HG02763 (cell line): ENCODE data around the gene CDKN2B.
A peak's percentile ranks its signal among the peaks of the same experiment; 100 is the strongest.
"Not testable (repeated sequence)": the region's sequence is repeated elsewhere in the genome, so short reads cannot be mapped to it uniquely, and the experiment has no call there.

ENCODE experiments used
- ATAC-seq: cut with Tn5 transposase; IDR thresholded peaks from one replicate; pipeline ENCODE4 v1.9.1; 2021; ENCODE audit warnings: mild to moderate bottlenecking, moderate library complexity; ENCODE audit not compliant: unreplicated experiment

CDKN2B gene

GRCh38 chr9:22008717-22009505, at the start of gene CDKN2B:
Gene CDKN2B, minus strand, starts transcription at chr9:22009305. Its CDS starts 352 bp downstream, at chr9:22008953.
- peak; percentile 89 for ATAC-seq

GRCh38 chr9:22057972-22058371, 48.9 kb upstream of the CDKN2B start:
- ATAC-seq = not testable (repeated sequence)

GRCh38 chr9:22056402-22056801, 47.3 kb upstream of the CDKN2B start:
- no peak for ATAC-seq

GRCh38 chr9:22055090-22055489, 46.0 kb upstream of the CDKN2B start:
- ATAC-seq = no peak

- no peak for ATAC-seq
Measured at GRCh38 chr9:22054529-22054928, 45.4 kb upstream of the CDKN2B start.

- ATAC-seq = no peak
Measured at GRCh38 chr9:22054076-22054475, 45.0 kb upstream of the CDKN2B start.

- ATAC-seq = no peak
Measured at GRCh38 chr9:22053178-22053577, 44.1 kb upstream of the CDKN2B start.

- no peak for ATAC-seq
Measured at GRCh38 chr9:22052376-22052945, 43.4 kb upstream of the CDKN2B start.

- ATAC-seq = no peak
Measured at GRCh38 chr9:22050924-22051323, 41.8 kb upstream of the CDKN2B start.

- ATAC-seq = no peak
Measured at GRCh38 chr9:22049411-22049810, 40.3 kb upstream of the CDKN2B start.

- no peak for ATAC-seq
Measured at GRCh38 chr9:22047596-22047995, 38.5 kb upstream of the CDKN2B start.

- ATAC-seq = no peak
Measured at GRCh38 chr9:22046243-22046885, 37.3 kb upstream of the CDKN2B start.

- ATAC-seq = no peak
Measured at GRCh38 chr9:22045423-22045822, 36.3 kb upstream of the CDKN2B start.

GRCh38 chr9:22044583-22044982, 35.5 kb upstream of the CDKN2B start:
- no peak for ATAC-seq

- no peak for ATAC-seq
Measured at GRCh38 chr9:22043928-22044327, 34.8 kb upstream of the CDKN2B start.

GRCh38 chr9:22041775-22042174, 32.7 kb upstream of the CDKN2B start:
- no peak for ATAC-seq

GRCh38 chr9:22041344-22041743, 32.2 kb upstream of the CDKN2B start:
- no peak for ATAC-seq

- no peak for ATAC-seq
Measured at GRCh38 chr9:22040760-22041159, 31.7 kb upstream of the CDKN2B start.

- no peak for ATAC-seq
Measured at GRCh38 chr9:22039258-22039657, 30.2 kb upstream of the CDKN2B start.

- no peak for ATAC-seq
Measured at GRCh38 chr9:22037954-22038690, 29.0 kb upstream of the CDKN2B start.

- no peak for ATAC-seq
Measured at GRCh38 chr9:22036866-22037626, 27.9 kb upstream of the CDKN2B start.
